ENCODE data around the gene PEX11B. TPM values are rescaled to one million over a fixed set of nuclear protein-coding genes. Genes with fewer than 3 reads are reported as not detected.

Gene PEX11B
- total RNA-seq, 1 experiment from 2014 or later: 13.7 TPM

- Histone ChIP-seq H2BK12ac (ENCODE audit: insufficient read length, low read depth, low read length) (no peak overlapping the region), H4K91ac (ENCODE audit: insufficient read length, low read depth, low read length) (no peak overlapping the region), H3K14ac (ENCODE audit: insufficient read depth, low read length) (no peak overlapping the region), H4K5ac (ENCODE audit: insufficient read length, low read depth, low read length) (no peak overlapping the region), H2BK5ac (ENCODE audit: insufficient read length, low read length) (no peak overlapping the region), H3K9me3 (ENCODE audit: control insufficient read depth, low read depth, low read length) (no peaks in the 10 kb centered on the region), H3K4ac (ENCODE audit: low read depth, low read length) (no peak overlapping the region), H4K8ac (replicated peaks; ENCODE audit: insufficient read length, low read depth, low read length) (no peak overlapping the region), H3K23me2 (ENCODE audit: insufficient read length, low read depth, low read length, poor library complexity, severe bottlenecking) (peaks cover 10% of the 10 kb centered on the region), H2AFZ (ENCODE audit: low read length) (no peak overlapping the region), H3K4me2 (ENCODE audit: insufficient read depth, insufficient read length, low read length) (no peak overlapping the region), H3K9ac (ENCODE audit: extremely low read depth, insufficient read length, low read length) (no peak overlapping the region), H3T11ph (ENCODE audit: low read length) (no peak overlapping the region), H3K79me2 (ENCODE audit: insufficient read depth, low read length) (no peaks in the 10 kb centered on the region), H3K18ac (ENCODE audit: insufficient read length, low read depth, low read length) (no peak overlapping the region), H4K20me1 (ENCODE audit: control insufficient read depth, insufficient read depth, insufficient read length) (no peaks in the 10 kb centered on the region), H3K56ac (ENCODE audit: insufficient read length, low read depth, low read length) (no peak overlapping the region), H3K27ac (ENCODE audit: insufficient read length, low read depth, low read length) (no peak overlapping the region), H2BK15ac (ENCODE audit: low read depth, low read length) (no peak overlapping the region), H3K79me1 (ENCODE audit: insufficient read depth, low read depth, low read length, poor library complexity, severe bottlenecking) (no peaks in the 10 kb centered on the region), H3K4me1 (ENCODE audit: insufficient read depth, low read length) (no peaks in the 10 kb centered on the region), H3K23ac (ENCODE audit: insufficient read length, low read depth, low read length) (no peak overlapping the region), H3K27me3 (ENCODE audit: insufficient read depth, low read length) (peaks cover 8% of the 10 kb centered on the region; the same call in 1 of the 2 replicates), H2BK20ac (ENCODE audit: low read depth, low read length, poor library complexity, severe bottlenecking) (no peak overlapping the region), H2BK120ac (ENCODE audit: low read depth, low read length, poor library complexity, severe bottlenecking) (no peak overlapping the region), H2AK5ac (ENCODE audit: insufficient read length, low read length) (no peak overlapping the region)
- H3K27me3 Mint-ChIP-seq (ENCODE audit: low read depth): peaks cover 31% of the 10 kb centered on the region
- no peak for DNase-seq
- no peaks in the 10 kb centered on the region for H3K36me3 Mint-ChIP-seq (ENCODE audit: insufficient read depth in 1 of 3, low read depth in 3 of 3)
- no peak overlapping the region for H3K27ac Mint-ChIP-seq
- no peak overlapping the region for H3K4me3 Mint-ChIP-seq
- no peak for TF ChIP-seq CTCF (conservative IDR thresholded peaks at IDR 0.05)
- WGBS (ENCODE audit: extremely low coverage, insufficient read length, low lambda C conversion rate): no CpG with 5 or more reads among the region's 5 CpGs
- H3K4me1 Mint-ChIP-seq: peaks cover 29 to 31% of the 10 kb centered on the region in 2 experiments
- no peaks in the 10 kb centered on the region for H3K9me3 Mint-ChIP-seq
These were observed 30.9 kb downstream of the PEX11B start for GRCh38 chr1:145887631-145888030.

Data from H9 (cell line).